ENCODE data around the gene XPO1.
A peak's percentile ranks its signal among the peaks of the same experiment; 100 is the strongest.
"Not testable (repeated sequence)": the region's sequence is repeated elsewhere in the genome, so short reads cannot be mapped to it uniquely, and the experiment has no call there.

The XPO1 gene

DNA sequence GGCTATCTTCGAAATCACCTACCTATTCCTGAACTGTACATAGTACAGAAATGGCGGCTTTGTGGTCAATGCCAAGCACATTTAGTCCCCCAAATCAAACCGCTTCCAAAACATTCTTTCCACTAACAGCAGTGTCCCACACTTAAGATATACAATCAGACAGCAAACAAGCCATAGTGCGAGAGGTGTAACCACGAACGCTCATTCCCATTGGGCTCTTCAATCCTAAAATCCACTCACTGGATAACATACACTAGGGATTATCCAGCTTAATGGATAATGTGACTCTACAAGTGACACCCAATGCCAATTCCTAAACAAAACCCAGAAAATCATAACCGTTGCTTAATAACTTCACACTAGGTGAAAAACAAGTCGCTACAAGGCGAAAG lies 2.0 kb downstream of the XPO1 start:
- no peak for DNase-seq (ENCODE audit: low read depth in 2 of 2)

DNA sequence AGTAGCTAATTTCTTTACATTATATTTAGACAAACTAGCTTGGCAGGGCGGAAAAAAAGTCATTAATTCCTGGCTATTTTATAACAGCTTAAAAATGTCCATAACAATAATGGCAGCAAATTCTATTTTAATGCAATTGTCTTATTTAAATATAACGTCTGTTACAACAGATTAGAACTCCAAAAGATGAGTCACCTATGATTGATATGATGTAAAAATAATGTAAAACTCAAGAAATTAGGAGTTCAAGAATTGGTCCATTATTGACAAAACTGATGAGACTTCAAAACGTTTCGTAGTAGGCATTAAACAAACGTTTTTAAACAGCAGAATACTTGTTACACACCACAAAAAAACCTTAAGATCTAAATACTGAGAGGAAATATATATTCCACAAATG lies 2.7 kb downstream of the XPO1 start:
- DNase-seq (ENCODE audit: low read depth in 2 of 2) = no peak

DNA sequence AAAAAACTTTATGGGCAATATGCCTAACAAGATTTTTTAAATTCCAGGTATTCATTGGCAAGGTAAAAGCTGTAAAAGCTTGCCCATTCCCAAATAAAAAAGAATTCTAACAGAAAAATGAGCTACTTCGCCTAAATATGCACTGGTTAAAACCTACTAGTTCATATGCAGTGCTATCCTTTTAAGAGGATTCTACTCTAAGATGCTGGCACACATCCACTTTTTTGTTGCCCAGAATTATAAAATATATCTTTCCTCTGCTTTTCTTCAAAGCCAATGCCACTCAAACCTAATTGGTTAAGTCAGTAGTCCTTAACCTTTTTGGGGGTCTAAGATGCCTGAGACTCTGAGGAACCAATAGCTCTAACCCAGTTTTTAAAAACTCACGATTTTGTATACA lies 3.2 kb downstream of the XPO1 start:
- DNase-seq (ENCODE audit: low read depth in 2 of 2) = no peak

DNA sequence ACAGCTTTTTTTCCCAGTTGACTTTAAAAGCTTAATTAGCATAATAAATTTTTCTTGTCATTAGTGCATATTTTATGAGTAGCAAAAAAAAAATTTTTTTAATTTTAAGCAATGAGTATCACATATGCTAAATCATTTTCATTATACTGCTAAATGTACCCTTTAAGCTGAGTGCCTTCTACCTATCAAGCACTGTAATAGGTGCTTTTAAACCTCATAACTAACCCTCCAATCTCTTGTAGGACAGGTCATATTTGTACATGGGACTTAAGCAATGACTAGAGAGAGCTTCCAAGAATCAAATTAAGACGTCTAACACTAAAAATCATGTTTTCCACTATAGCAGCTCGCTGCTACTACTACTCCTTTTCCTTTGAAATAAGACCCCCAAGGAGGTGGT lies 7.4 kb downstream of the XPO1 start:
- DNase-seq (ENCODE audit: low read depth in 2 of 2) = no peak

DNA sequence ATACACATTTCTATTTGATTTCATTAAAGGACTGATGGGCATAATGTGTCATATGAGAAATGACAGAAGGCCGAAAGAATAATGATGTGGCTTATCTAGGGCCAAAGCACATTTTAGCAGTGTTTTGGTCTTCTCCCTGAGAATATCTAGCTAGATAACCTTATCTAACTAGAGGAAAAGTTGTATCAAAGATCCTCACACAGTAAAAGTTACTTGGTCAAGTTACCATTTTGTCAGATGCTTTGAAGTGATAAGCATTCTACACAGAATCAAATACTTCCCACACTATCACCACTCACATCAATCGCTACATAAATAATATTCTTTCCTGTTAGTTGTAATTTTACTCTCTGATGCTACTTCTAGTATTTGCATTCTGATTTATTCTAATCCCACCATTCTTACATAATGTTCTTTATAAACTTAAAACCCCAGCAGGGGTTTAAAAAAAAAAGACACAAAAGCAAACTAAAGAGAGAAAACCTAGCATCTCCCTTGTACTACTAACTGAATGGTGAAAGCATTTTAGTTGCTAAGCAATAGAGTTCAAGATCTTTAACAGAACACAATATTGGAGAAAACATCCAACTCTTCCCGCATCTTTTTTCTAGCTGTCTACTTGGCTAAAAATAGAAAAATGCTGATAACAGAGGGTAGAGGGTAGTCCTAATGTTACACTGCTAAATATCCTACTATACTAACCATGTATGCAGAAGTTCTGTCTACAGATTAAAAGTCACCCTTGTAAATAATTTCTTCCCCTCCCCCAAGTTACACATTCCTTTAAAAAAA lies 8.0 kb downstream of the XPO1 start:
- DNase-seq (ENCODE audit: low read depth in 2 of 2) = no peak

DNA sequence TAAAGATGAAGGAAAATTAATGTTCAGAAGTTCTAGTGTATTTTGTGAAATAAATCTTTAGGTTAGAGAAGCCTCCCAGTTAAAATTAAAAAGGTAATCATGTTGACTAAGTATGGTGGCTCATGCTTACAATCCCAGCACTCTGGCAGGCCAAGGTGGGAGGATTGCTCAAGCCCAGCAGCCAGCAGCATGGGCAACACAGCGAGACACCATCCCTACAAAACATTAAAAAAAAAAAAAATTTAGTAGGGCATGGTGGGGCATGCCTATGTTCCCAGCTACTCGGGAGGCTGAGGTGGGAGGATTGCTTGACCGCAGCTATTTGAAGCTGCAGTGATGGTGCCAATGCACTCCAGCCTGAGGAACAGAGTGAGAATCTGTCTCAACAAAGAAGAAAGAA lies 17.9 kb downstream of the XPO1 start:
- DNase-seq (ENCODE audit: low read depth in 2 of 2) = no peak

DNA sequence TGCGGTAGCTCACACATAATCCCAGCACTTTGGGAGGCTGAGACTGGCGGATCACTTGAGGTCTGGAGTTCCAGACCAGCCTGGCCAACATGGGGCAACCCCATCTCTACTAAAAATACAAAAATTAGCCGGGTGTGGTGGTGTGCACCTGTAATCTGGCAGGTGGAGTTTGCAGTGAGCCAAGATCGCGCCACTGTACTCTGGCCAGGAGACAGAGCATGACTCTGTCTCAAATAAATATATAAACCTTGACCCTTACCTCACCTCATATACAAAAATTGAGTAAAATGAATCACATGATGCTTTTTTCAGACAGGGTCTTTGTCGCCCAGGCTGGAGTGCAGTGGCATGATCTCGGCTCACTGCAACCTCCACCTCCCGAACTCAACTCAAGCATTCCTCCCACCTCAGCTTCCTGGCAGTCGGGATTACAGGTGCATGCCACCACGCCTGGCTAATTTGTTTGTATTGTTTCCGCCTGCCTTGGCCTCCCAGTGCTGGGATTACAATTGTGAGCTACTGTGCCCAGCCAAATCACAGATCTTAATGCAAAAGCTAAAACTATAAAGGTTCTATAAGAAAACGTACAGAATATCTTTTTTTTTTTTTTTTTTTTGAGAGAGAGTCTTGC lies 25.3 kb downstream of the XPO1 start:
- DNase-seq (ENCODE audit: low read depth in 2 of 2) = no peak

DNA sequence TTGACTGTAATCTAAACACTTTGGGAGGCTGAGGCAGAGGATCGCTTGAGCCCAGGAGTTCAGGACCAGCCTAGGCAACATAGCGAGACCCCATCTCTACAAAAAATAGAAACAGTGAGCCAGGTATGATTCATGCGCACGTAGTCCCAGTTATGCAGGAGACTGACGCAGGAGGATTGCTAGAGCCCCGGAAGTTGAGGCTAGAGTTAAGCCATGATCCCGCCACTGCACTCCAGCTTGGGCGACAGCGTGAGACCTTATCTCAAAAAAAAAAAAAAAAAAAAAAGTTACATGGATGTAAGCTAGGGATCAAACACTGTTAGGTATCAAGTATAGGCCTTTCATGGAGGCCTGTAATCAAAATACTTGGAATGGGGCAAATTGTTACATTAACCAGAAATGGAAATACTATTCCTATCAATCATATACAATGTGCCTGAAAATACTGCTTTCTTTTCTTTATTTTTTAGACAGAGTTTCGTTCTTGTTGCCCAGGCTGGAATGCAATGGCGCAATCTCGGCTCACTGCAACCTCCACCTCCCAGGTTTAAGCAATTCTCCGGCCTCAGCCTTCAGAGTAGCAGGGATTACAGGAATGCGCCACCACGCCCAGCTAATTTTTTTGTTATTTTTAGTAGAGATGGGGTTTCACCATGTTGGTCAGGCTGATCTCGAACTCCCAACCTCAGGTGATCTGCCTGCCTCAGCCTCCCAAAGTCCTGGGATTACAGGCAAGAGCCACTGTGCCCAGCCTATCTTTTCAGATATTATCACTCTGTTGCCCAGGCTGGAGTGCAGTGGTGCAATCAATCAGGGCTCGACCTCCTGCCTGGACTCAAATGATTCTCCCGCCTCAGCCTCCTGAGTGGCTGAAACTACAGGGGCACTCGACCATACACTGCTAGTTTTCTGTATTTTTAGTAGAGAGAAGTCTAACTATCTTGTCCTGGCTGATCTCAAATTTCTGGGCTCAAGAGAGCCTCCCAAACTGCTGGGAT lies 27.2 kb downstream of the XPO1 start:
- no peak for DNase-seq (ENCODE audit: low read depth in 2 of 2)

DNA sequence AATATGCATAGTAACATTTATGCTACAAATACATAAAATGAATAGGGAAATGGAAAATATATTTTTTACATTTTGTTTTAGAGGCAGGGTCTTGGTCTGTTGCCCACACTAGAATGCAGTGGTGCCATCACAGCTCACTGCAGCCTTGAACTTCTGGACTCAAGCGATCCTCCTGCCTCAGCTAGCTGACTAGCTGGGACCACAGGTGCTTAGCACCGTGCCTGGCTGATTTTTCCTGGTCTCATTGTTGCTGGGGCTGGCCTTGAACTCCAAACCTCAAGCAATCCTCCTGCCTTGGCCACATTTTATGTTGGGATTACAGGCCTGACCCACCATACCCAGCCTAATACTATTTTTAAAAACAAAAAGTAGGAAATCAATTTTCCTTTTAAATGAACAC lies 33.2 kb downstream of the XPO1 start:
- no peak for DNase-seq (ENCODE audit: low read depth in 2 of 2)

DNA sequence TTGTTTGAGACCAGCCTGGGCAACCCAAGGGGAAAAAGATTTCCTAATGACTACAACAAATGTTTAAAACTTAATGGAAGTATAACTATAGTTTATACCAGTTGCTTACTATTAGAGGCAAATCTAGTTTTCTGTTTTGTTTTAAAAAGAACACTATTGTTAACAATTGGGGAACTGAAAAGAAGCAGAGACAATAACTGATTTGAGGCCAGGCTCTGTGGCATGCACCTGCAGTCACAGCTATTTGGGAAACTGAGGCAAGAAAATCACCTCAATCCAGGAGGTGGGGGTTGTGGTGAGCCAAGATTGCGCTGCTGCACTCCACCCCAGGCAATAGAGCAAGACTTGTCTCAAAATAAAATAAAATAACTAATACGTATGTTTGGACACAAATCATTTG lies 39.1 kb downstream of the XPO1 start:
- DNase-seq (ENCODE audit: low read depth in 2 of 2) = no peak

DNA sequence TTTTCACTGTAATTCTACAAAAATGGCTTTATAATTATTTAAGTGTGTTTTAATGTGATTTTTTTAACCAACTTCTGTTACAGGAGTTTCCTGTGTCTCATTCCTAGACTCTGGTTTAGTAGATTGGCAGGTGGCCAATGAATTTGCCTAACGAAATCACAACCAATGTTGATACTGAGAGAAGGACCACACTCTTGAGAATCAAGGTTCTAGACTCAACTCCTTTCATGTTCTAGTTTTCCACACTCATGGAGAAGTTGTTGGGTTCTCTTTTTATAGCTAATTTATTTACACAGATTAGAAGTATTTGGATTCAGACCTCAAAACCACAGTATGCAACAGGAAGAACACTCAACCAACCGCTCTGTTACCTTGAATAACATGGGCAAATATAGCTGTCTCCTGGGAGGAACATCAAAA lies 44.6 kb downstream of the XPO1 start:
- DNase-seq (ENCODE audit: low read depth in 2 of 2) = no peak

DNA sequence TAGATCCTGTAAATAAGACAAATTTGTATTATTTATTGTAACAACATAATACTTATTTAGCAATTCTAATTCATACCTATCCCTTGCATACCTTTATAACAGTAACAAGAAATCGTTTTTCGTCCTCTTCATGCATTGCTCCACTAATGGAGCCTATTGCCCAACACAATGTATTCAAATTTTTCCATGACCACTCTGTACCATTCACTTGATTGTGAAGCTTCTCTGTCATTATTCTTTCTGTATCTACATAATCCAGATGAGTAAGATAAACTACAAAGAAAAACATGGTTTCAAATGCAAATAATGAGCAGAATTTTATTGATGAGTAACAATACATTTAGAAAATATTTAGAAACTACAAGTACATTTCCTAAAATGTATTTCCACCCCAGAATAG lies 45.7 kb downstream of the XPO1 start:
- no peak for DNase-seq (ENCODE audit: low read depth in 2 of 2)

DNA sequence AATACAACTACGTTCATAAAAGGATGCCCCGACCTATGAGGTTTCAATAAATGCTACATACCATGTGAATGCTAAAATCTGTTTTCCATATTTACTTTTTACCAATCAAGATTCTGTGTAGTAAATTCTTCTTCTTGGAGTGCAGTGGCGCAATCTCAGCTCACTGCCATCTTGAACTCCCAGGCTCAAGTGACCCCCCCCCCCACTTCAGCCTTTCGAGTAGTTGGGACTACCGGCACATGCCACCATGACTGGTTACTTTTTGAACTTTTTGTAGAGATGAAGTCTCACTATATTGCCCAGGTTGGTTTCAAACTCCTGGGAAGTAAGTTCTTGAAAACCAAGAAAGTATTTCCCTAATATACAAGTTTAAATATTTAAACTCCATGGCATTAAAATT lies 52.9 kb downstream of the XPO1 start:
- no peak for DNase-seq (ENCODE audit: low read depth in 2 of 2)

DNA sequence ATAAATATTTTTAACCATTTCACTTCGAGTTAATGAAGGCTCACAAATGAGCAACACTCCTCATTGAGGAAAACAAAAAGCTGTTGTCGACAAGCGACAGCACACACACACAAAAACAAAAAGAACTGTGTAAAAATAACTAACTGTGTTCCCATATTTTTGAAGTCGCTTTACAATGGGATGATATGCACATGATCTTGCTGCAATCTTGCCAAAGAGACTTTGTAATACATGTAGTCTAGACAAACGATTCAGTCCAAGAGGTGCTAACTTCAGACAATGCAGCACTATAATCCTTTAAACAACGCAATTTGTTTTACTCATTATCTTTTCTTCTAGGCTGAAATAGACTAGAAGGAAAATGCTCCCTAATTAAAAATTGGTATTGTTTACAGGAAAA lies 60.1 kb downstream of the XPO1 start:
- DNase-seq (ENCODE audit: low read depth in 2 of 2) = no peak

DNA sequence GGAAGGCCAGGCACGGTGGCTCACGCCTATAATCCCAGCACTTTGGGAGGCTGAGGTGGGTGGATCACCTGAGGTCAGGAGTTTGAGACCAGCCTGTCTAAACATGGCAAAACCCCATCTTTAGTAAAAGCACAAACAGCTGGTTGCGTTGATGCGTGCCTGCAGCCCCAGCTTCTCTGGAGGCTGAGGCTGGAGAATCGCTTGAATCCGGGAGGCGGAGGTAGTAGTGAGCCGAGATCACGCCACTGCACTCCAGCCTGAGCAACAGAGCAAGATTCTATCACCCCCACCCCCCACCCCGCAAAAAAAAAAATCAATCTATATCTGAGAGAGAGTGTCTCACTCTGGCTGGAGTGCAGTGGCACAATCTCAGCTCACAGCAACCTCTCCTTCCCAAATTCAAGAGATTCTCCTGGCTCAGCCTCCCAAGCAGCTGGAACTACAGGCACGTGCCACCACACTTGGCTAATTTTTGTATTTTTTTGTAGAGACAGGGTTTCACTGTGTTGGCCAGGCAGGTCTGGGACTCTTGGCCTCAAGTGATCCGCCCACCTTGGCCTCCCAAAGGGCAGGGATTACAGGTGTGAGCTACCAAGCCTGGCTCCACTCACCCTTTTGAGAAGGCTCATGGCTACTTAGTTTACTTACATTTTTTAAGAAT lies 61.1 kb downstream of the XPO1 start:
- DNase-seq (ENCODE audit: low read depth in 2 of 2) = not testable (repeated sequence)

DNA sequence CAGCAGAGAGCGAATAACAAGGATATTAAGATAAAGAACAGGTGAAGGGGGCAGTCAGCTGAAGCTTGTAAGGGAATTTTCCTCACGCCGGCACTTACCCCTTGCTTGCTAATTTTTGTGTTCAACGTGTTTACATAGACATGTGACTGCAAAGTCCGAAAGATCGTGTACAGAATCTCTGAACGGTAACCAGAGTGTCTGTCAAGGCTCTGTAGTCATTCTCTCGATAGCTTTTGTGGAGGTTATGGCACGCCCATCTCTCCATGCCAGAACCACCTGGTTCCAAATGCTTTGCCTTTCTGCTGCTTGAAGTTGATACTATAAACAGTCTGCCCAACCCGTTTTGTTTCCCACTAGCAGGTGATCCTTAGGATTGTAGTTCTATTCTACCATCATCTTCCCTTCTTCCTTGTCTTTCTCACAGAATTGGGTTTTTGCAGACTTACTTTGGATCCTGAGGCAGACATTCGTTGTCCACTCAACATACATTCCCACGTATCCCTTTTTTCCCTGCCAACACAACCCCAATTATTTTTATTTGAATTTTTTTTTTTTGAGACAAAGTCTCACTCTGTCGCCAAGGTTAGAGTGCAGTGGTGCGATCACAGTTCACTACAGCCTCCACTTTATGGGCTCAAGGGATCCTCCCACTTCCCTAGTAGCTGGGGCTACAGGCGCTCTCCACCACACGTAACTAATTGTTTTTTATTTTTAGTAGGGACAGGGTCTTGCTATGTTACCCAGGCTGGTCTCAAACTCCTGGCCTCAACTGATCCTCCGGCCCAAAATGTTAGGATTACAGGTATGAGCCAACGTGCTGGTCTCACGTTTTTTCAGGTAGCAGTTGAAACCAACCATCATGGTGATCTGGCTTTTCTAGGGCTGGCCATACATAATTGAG lies 66.0 kb downstream of the XPO1 start:
- DNase-seq (ENCODE audit: low read depth in 2 of 2) = no peak

DNA sequence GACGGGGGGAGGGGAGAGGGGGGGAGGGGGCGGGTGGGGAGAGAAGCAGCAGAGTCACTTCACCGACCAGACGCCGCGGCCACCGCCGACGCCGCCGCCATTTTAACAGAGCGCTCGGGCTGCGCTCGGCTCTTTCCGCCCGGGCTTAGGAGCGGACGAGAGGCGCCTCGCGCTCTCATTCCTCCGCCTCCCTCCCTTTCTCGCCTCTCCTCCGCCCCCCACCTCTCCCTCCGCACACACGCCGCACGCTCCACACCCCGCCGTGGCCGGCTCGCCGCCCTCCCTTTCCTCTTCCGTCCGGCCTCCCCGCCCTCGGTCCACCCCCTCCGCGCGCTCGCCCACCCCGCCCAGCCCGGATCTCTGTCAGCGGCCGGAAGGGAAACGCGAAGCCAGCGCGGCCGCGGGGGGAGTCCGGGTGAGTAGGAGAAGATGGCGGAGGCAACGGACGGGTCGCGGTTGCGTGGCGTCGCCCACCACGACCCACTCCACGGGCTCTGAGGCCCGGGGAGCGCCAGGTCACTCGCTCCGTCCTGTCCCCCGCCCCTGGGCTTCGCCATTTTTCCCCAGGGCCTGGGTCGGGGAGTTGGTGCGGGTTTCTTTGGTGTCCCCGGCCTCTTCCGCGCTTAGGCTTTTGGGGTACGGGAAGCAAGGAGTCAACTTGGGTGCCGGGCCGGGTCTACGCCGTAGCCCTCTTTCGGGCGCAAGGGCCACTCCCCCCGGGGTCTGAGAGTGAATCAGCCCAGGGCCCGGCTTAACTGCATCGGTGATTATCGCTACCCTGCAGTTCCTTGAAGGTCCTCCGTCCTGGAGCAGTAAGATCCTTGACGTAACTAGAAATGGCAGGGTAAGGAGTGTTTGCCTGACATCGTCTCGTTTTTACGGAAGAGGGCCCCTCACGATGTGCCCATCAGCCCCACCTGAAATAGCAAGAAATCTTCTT lies 66.9 kb downstream of the XPO1 start, which contains the start of gene USP34:
Gene USP34 (minus strand): TSS at position 123 of the 940 bp plus-strand sequence. CDS start 395 bp downstream, outside the sequence.
- peak; percentile 85 to 89 for DNase-seq (ENCODE audit: low read depth in 2 of 2)

DNA sequence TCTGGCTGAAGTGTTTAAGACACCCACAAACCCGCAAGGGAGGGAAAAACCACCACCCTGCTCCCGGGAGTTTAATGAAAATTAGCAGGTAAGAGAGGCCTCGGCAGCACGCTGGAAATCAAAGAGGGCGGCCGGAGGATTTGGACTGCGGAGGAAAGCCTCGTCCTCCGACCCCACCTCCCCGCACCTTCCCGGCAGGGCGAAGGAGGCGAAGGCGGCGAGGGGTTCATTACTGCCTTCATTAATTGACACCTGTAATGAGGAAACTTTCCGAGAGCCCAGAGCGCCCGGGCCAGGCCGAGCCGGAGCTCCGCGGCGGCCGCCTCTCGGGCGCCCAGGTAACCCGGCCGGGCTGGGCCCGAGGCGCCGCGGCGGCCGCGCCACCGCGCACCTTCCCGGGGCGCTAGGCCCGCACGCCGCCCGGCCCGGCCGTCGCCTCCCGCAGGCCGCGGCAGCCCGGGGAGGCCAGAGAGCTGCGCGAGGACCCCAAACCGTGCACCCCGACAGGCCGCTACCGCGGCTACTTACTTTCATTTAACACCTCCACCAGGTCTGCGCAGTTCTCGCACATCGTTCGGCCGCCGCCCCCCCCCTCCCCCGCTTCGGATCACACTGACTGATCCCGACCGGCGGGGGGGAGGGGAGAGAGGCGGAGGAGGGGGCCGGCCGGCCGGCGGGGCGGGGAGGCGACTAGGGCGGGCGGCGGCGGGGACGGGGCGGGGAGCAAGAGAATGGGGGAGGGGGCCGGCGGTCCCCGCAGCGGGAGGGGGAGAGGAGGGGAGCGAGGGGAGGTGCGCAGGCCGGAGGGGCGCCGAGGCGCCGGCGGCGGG lies 67.8 kb downstream of the XPO1 start:
- DNase-seq (ENCODE audit: low read depth in 2 of 2) = peak; percentile 57 to 67
